Cerebellar nuclear complex (tissue), 1 donor: Measurements from ENCODE around the gene ELP2.
"Not testable (repeated sequence)": the region's sequence is repeated elsewhere in the genome, so short reads cannot be mapped to it uniquely, and the experiment has no call there.

Experiments
- DNase-seq, 2 experiments: peaks; one replicate each; lab custom pipeline; 2025; lab: John Stamatoyannopoulos, UW

Gene ELP2

DNA sequence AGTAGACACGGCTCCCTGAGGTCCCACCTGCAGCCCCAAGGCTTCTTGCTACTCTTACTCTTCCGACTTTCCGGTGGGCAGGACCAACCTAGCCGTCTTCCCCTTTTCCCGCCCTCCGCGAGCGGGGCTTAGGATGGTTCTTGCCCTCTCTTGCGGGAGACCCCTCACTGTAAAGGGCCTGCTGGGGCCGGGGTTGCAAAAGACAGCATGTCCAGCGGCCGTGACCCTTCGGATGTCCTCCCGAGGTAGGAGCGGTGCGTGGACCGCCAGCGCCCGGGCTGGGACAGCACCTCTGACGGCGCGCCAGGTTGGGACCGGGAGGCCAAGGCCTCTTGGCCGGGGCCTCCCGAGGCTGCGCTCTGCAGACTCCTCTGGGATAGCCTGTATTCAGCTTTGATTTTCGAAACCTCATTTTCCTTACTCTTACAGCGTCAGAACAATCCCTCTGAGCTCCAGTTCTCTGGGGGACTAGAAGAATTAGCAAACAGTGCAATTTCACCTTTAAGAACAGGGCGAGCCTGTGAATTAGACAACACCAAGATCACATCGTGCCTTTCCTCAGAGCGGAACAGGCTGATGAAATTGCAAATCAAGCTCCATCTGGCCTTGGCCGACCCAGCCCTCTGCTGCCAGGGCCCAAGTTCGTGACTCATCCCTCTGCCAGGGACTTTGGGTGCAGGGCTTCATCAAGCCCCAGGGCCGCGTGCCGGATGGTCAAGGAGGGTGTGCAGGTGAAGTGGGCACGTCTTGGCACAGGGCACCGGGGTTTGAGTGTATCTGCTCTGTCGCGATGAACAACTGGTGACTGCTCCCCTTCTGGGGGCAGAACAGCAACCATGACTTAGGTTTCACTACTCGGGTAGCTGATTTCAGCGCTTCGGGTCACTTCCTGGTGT, 58.4 kb downstream of the ELP2 start:
- DNase-seq: no peak

DNA sequence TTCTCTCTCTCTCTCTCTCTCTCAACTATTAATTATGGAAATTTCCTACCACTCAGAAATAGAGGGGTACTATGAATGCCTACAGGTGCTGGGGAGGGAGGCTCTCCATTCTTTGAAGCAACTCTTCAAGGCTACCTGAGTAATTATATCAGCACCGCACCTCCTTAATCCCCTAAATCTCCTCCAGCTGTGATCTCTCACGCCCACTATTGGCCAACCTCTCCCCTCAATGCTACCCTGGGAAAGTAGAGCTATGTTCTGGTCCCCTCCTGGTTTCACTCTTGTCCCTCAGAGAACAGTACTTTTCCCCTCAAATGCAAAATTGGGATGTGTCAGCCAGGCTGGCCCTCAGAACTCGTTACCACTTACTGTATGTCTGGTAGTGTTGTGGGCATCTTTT, 59.2 kb downstream of the ELP2 start:
- no peak for DNase-seq

DNA sequence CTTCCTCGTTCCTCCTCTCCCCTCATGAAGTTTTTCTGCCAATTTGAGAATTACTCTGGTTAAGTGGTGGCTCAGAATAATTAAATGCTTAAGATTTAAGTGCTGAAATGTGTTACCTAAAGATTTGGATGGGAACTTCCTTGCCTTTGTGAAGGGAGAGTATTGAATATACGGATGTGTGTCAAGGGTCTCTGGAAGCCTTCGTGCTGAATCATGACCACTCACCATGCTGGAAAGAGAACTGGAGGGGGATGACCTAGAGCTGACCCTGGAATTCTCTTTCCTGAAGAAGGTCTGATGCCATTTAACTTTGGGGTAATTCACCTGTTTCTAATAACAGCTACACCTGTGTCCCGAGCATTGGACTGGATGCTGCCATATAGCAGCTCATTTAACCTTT, 59.8 kb downstream of the ELP2 start:
- DNase-seq: no peak

DNA sequence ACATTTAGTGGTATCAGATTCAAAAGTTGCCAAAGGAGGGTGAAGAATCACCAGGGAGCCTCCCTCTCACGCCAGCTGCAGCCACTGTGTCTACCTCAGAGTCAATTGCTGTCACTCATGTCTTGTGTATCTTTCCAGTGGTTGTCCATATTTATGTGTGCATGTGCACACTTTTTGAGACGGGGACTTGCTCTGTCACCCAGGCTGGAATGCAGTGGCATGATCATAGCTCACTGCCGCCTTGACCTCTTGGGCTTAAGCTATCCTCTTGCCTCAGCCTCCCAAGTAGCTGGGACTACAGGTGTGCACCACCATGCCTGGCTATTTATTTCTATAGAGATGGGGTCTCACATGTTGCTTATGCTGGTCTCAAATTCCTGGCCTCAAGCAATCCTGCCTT, 61.6 kb downstream of the ELP2 start:
- DNase-seq: no peak

DNA sequence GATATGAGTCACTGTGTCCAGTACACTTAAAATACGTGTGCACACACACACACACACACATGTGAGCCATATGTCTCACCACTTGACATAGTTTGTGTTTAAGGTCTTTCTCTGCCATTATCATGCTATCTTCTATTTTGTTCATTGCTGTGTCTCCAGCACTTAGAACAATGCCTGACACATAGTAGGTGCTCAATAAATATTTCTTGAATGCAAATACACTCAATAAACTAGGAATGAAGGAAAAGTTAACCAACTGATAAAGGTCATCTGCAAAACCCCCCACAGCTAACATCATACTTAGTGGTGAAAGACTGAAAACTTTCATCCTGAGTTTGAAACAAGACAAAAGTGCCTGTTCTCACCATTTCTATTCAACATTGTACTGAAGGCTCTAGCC, 62.0 kb downstream of the ELP2 start:
- no peak for DNase-seq

DNA sequence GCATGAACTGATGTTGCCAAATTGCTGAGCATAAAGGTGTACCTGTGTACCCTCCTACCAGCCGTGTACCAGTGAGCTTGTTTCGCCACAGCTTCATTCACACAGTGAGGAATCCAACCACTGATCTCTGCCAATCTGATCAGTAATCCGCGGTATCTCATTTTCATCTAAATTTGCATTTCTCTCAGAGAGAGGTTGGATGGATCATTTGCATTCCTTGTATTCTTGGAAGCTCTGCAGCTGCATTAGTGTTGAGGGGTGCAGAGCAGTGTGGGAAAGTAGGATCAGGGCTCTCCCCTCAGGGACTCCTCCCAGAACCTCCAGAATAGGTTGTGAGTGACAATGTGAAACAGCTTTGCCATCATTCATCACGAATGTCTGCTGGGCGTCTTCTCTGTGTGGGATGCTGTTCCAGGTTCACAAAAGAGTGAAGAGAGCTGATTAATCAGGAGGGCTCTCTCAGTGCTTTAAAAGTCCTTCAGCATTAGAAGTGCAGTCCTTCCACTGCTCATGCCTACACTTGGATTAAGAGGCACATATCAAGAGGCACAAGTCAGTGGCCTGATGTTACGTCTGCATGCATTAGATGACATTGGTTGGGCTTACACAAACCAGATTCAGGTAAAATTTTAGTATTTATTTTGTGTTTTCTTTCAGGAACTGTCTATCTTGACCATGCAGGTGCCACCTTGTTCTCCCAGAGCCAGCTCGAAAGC, 65.1 kb downstream of the ELP2 start:
- no peak for DNase-seq

DNA sequence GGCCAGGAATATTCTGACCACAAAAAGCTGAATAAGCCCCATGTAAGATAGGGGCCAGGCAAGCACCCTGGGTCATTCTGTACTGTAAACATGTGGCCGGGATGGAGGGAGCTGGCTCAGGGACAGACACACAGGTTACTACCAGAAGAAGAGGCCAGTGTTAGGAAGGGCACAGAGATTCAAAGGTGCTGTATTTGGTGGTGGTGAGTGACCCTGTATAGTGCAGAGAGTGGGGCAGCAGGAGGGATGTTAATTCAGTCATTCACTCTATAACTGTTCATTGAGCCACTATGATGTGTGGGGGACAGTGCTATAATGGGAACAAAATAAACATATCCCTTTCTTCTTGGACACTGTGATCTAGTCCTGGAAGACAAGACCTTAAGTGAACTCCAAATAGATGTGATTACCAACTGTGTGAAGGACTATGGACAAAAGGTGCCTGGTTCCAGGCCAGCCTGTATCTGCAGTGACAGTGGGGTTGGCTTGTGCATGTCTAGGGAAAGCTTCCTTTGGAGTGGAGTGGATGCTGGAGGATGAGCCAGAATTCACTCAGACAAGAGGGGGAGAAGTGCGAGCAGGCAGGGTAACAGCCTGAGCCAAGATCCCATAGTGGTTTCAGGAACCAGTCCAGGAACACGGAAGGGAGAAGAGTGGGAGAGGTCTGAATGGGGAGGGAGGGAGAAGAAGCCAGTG, 65.9 kb downstream of the ELP2 start:
- no peak for DNase-seq

DNA sequence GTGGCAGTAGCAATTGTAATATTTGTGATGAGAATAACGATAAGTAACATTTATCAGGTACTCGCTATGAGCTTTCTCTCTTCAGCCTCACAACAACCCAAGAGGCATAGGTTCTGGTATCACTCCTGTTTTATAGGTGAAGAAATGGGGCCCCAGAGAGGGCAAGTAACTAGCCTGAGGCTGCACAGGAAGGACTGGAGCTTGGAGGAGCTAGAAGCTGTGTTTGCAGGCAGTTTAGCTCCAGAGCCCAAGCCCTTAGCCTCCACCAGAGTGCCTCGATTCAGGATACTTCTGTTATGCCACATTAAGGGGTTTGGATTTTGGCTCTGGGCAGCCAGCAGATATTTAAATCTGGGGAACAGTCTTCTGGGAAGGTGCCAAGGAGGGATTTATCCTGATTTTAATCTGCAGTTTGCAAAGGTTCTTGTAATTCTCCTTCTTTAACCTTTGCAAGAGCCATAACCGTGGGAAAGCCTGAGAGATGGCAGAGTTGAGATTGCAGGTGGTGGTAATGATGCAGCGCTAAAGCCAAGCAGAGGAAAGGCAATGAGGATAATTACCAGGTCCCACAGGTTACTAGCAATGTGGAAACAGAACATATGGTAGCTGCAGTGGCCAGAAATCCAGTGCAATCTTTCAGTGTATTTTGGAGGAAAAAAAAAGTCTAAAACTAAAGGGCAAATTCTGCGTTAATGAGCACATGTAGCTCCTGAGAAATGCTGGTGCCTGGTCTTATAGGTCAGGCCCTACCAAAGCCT, 66.7 kb downstream of the ELP2 start:
- no peak for DNase-seq

DNA sequence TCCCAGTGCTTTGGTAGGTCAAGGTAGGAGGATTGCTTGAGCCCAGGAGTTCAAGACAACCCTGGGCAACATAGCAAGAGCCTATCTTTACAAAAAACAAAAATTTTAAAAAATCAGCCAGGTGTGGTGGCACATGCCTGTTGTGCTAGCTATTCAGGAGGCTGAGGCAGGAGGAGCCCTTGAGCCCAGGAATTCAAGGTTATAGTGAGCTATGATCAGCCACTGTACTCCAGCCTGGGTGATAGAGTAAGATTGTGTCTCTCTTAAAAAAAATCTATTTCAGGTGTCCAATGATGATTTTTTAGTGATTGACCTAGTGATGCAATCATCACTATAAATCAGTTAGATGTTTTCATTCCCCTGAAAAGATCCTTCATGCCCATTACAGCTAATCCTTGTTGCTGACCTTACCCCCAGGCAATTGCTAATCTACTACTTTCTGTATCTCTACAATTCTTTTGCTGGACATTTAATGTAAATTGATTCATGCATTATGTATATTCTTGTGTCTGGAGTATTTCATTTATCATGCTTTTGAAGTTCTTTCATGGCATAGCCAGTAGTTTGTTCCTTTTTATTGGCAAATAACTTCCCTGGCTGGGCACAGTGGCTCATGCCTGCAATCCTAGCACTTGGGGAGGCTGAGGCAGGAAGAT, 67.9 kb downstream of the ELP2 start:
- no peak for DNase-seq

DNA sequence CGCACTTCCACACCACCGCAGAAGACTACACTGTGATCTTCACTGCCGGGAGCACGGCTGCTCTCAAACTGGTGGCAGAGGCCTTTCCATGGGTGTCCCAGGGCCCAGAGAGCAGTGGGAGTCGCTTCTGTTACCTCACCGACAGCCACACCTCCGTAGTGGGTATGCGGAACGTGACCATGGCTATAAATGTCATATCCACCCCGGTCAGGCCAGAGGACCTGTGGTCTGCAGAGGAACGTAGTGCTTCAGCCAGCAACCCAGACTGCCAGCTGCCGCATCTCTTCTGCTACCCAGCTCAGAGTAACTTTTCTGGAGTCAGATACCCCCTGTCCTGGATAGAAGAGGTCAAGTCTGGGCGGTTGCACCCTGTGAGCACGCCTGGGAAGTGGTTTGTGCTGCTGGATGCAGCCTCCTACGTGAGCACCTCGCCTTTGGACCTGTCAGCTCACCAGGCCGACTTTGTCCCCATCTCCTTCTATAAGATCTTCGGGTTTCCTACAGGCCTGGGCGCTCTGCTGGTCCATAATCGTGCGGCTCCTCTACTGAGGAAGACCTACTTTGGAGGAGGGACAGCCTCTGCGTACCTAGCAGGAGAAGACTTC, 70.1 kb downstream of the ELP2 start:
- DNase-seq: no peak

DNA sequence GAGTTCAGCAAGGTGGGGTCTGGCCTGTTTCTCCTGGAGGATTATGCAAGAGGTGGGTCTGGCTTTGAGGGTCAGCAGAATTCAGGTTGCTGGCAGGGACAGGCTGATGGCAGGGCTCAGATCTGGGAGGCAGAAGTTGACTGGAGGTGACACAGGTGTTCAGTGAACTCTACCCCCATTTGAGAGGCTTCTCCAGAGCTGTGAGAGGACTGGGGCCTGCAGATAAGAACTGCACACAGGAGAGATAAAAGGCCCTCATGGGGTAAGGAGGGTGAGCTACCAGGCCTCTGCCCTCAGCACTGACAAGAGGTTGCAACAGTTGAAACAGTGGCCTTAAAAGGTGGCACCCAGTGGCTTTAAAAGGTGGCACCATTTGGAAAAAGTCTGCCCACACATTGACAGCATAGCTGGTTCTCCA, 70.7 kb downstream of the ELP2 start:
- no peak for DNase-seq

DNA sequence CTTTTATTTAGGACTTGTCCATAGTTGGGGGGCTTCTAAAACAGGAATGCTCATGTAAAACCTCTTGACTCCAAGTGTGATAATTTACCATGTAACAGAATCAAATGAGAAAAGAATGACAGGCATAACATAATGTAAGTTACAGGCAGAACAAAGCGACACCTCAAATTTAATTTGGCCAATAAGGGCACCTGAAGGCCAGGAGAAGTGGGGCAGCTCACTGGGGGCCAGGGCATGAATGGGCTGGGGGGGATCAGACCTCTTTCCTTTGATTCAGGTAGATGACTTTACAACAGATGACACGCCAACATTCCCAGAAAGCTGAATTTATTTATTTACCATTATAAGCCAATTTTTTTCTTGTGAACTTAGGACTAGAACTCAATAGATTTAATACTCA, 72.1 kb downstream of the ELP2 start:
- DNase-seq: no peak

DNA sequence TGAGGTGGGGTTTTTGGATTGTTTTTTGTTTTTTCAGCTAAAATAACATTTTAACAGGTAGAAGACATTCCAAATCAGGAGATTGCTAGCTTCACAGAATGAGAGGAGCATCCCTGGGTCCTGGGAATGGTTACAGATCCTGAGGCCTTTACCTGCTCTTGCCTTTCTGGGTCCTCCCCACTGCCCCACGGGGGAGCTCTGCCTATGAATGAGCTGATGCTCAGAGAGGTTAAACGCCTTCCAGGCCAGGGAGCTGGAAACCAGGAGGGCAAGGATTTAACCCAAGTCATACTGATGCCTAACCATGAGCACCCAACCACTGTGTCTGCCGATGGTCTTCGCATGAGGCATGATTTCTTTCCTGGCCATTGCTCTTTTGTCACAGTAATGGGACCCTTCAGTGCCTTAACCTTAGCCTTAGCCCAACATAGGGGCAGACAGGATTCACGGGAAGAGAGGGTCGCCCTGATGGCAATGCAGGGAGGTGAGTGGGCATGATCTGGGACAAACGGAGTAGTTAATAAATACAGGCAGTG, 73.7 kb downstream of the ELP2 start:
- DNase-seq: no peak

DNA sequence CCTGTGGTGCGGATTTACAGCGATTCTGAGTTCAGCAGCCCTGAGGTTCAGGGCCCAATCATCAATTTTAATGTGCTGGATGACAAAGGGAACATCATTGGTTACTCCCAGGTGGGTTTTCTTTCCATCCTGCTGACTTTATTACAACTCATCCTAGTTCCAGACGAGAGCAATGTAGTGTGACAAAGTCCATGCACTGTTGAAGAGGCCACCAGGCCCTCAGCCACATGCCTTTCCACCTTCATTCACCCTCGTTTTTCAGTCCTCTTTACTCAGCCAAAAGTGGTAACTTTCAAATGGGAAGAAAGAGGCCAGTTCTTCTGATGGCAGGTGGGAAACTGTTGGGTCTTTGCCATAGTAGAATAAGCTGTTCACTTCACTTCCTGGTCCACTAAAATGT, 75.5 kb downstream of the ELP2 start:
- DNase-seq: no peak

DNA sequence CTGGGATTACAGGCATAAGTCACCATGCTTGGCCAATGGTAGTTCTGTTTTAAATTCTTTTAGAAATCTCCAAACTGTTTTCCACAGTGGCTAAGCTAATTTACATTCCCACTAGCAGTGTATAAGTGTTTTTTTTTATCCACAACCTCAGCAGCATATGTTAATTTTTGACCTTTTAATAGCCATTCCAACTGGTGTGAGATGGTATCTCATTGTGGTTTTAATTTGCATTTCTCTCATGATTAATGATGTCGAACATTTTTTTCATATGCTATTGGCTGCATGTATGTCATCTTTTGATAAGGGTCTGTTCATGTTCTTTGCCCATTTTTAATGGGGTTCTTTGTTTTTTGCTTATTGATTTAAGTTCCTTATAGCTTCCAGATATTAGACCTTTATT, 77.6 kb downstream of the ELP2 start:
- no peak for DNase-seq

DNA sequence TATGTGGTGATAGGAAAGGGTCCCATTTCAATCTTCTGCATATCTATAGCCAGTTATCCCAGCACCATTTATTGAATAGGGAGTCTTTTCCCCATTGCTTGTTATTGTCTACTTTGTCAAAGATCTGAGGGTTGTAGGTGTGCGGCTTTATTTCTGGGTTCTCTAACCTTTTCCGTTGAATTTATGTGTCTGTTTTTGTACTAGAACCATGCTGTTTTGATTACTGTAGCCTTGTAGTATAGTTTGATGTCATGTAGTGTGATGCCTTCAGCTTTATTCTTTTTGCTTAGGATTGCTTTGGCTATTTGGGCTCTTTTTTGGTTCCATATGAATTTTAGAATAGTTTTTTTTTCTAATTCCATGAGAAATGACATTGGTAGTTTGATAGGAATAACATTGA, 78.3 kb downstream of the ELP2 start:
- not testable (repeated sequence) for DNase-seq

DNA sequence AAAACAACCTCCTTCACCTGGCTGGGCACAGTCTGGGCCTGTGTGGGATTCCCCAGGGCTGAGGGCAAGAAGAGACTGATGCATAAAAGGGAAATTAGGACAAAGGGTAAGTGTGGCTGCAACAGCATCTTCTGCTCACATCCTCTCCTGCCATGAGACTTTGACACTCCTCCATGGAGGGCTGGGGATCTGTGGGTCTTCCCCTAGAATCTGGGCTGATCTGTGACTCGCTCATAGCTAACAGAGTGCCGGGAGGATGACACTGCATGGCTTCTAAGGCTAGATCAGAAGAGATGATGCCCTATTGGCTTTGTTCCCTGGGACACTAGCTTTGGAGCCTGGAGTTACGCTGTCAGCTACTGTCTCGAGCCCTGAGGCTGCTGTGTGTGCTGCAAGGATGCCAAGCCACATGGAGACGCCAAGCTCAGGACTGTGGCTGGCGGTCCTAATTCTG, 81.9 kb downstream of the ELP2 start:
- DNase-seq: no peak

DNA sequence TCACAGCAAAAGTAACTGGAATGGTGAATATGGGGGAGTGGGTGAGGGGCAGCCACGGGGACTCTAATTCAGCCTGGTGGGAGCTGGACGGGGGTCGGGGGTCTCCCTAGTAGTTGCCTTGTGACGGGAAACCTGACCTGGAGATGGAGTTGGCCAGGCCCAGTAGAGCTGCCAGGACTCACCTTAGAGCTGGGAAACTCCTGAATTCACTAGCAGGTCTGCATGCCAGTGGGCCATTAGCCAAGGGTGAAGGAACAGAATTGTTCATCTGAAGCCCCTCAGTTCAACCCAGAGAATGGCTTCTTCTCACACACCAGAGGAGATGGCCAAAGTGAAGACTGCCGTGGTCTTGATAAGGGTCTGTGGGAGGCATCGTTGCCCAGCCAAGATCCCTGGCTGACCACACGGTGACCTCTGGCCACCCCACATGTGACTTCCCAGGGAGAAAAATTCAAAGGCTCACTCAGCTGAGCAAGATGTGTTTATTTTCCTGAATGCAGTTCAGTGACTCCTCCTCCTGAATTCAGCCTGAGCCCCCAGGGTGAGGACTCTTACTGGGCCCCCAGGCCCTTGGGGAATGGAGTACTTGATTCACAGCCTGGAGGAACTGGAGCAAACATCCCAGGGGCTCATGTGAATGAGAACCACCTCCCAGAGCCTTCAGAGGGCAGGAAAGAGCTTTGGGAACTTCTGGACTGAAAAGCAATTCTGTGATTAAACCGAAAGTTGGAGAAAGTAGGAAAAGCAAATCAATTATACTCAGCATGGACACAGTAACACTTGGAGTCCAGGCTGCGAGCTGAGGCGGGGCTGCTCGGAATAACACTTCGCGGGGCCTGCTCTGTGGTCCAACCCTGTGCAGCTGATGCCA, 82.8 kb downstream of the ELP2 start:
- DNase-seq: no peak

DNA sequence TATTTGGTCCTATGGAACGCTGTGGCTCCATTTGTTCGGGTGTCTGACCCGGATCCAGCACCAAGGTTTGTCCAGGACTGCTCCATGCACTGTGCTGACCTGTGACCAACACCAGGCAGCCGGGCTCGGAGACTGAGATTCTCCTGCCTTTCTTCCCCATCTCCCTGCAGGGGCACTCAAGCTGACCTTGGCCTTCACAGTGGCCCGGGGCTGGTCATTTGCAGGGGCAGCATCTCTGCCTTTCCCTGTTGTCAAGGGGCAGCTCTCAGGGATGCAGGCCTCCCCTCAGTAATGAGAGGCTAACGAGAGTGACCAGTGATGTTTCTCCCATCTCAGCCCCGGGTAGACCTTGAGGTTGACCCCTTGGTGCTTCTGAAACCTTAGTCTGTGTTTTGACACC, 85.1 kb downstream of the ELP2 start:
- DNase-seq: no peak

DNA sequence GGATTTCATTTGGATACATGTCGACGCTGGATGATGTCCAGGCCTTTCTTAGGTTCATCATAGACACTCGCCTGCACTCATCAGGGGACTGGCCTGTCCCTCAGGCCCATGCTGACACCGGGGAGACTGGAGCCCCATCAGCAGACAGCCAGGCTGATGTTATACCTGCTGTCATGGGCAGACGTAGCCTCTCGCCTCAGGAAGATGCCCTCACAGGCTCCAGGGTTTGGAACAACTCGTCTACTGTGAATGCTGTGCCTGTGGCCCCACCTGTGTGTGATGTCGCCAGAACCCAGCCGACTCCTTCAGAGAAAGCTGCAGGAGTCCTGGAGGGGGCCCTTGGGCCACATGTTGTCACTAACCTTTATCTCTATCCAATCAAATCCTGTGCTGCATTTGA, 85.9 kb downstream of the ELP2 start:
- DNase-seq: no peak
